WERI-Rb-1 (cell line): ENCODE results near the gene WNT5A.

Experiments used
- DNase-seq: peaks from one replicate; pipeline ENCODE4 v3.0.0-alpha.2; 2020
- H3K27ac ChIP-seq: fragments of 250-450 bp; sonication (Bioruptor Pico); 2 replicates; pipeline ENCODE4 v1.5.1; 2020; ENCODE audit warnings: mild to moderate bottlenecking, moderate library complexity
- H3K27me3 ChIP-seq: fragments of 250-450 bp; sonication (Bioruptor Pico); 2 replicates; pipeline ENCODE4 v1.5.1; 2021; ENCODE audit warnings: mild to moderate bottlenecking, low read depth, moderate library complexity; ENCODE audit not compliant: insufficient read depth, severe bottlenecking
- H3K36me3 ChIP-seq: fragments of 250-450 bp; sonication (Bioruptor Pico); 2 replicates; pipeline ENCODE4 v1.5.1; 2020; ENCODE audit warnings: mild to moderate bottlenecking, moderate library complexity
- H3K4me3 ChIP-seq: 2 replicates; pipeline ENCODE4 v1.5.1; 2011; ENCODE audit warnings: low read depth, mild to moderate bottlenecking, control low read depth, low read length
- H3K9me3 ChIP-seq: fragments of 250-450 bp; sonication (Bioruptor Pico); 2 replicates; pipeline ENCODE4 v1.5.1; 2021; ENCODE audit warnings: mild to moderate bottlenecking, moderate library complexity; ENCODE audit not compliant: severe bottlenecking
- CTCF ChIP-seq: IDR thresholded peaks from 2 replicates; pipeline ENCODE4 v1.5.1; 2011; ENCODE audit warnings: low read depth, mild to moderate bottlenecking, control low read depth, inconsistent platforms, low read length

The WNT5A gene

DNA sequence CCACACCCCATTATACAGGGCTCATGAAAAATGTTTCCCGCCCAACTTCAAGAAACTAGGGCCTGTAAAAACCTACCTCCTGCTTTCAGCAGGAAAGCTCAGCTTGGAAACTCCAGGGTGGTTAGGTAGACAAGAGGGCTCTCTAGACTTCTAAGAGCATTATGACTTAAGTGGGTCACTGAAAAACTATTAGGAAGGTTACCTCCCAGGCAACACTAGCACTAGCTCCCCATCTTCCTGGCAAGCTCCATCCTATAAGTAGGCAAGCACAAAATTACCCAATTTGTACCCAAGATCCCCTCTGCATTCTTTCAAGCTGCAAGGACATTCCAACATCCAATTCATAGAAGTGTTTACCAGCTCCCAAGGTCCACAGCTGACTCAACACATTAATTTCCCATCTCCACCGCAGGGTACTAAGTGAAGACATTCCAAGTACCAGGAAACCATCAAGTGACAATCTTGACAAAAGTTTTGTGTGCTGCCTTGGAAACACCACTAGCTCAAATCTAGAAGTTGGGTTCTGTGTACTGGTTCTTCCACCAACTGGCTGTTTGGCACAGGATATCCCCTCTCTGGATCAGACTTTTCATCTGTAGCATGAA is 46.9 kb downstream of the WNT5A start:
- Histone ChIP-seq H3K27ac (no peak overlapping the region), H3K36me3 (no peaks in the 10 kb centered on the region), H3K27me3 (no peaks in the 10 kb centered on the region), H3K9me3 (no peaks in the 10 kb centered on the region), H3K4me3 (no peak overlapping the region)
- no peak for DNase-seq
- no peak for TF ChIP-seq CTCF

GRCh38 chr3:55439657-55440056 is 47.4 kb downstream of the WNT5A start:
- Histone ChIP-seq H3K9me3 (no peaks in the 10 kb centered on the region), H3K36me3 (no peaks in the 10 kb centered on the region), H3K4me3 (no peak overlapping the region), H3K27me3 (no peaks in the 10 kb centered on the region), H3K27ac (no peak overlapping the region)
- DNase-seq, result no peak
- no peak for TF ChIP-seq CTCF

GRCh38 chr3:55436644-55437043 is 50.5 kb downstream of the WNT5A start:
- H3K27me3 ChIP-seq, result no peaks in the 10 kb centered on the region

GRCh38 chr3:55435491-55435890 is 51.6 kb downstream of the WNT5A start:
- DNase-seq, result no peak
- Histone ChIP-seq H3K27ac (no peak overlapping the region), H3K27me3 (no peaks in the 10 kb centered on the region), H3K36me3 (no peaks in the 10 kb centered on the region), H3K4me3 (no peak overlapping the region), H3K9me3 (no peaks in the 10 kb centered on the region)
- TF ChIP-seq CTCF, result no peak

More at GRCh38 chr3:55436644-55437043, 50.5 kb downstream of the WNT5A start:
- Histone ChIP-seq H3K27ac (no peak overlapping the region), H3K4me3 (no peak overlapping the region), H3K9me3 (no peaks in the 10 kb centered on the region), H3K36me3 (no peaks in the 10 kb centered on the region)
- DNase-seq, result no peak
- no peak for TF ChIP-seq CTCF

- Histone ChIP-seq H3K27ac (no peak overlapping the region), H3K4me3 (no peak overlapping the region), H3K9me3 (no peaks in the 10 kb centered on the region), H3K27me3 (no peaks in the 10 kb centered on the region), H3K36me3 (no peaks in the 10 kb centered on the region)
- TF ChIP-seq CTCF, result peak; percentile 57
- DNase-seq, result peak; percentile 26
These were observed 52.3 kb downstream of the WNT5A start for GRCh38 chr3:55434789-55435188.

- Histone ChIP-seq H3K4me3 (no peak overlapping the region), H3K9me3 (no peaks in the 10 kb centered on the region), H3K36me3 (no peaks in the 10 kb centered on the region), H3K27me3 (no peaks in the 10 kb centered on the region), H3K27ac (no peak overlapping the region)
- DNase-seq, result no peak
- no peak for TF ChIP-seq CTCF
These were observed 56.1 kb downstream of the WNT5A start for GRCh38 chr3:55431041-55431440.
